Parathyroid adenoma (tissue), 2 donors: Measurements from ENCODE around the gene ARMC9.
"Not testable (repeated sequence)": the region's sequence is repeated elsewhere in the genome, so short reads cannot be mapped to it uniquely, and the experiment has no call there.

Source experiments
- H2AFZ ChIP-seq: fragments of 300-600 bp; sonication (generic); one replicate; pipeline ENCODE4 v1.7.0; 2017; ENCODE audit warnings: antibody characterized with exemption, mild to moderate bottlenecking
- H3K27ac ChIP-seq: fragments of 300-600 bp; sonication (generic); one replicate; pipeline ENCODE4 v1.7.0; 2017
- H3K27me3 ChIP-seq: fragments of 300-600 bp; sonication (generic); one replicate; pipeline ENCODE4 v1.7.0; 2017; ENCODE audit warnings: low read length; ENCODE audit not compliant: control insufficient read depth, insufficient read depth
- H3K36me3 ChIP-seq: fragments of 300-600 bp; sonication (generic); one replicate; pipeline ENCODE4 v1.7.0; 2017; ENCODE audit warnings: low read length; ENCODE audit not compliant: control insufficient read depth, insufficient read depth
- H3K4me1 ChIP-seq: fragments of 300-600 bp; sonication (generic); one replicate; pipeline ENCODE4 v1.7.0; 2017; ENCODE audit warnings: control low read depth
- H3K4me2 ChIP-seq: fragments of 300-600 bp; sonication (generic); one replicate; pipeline ENCODE4 v1.7.0; 2017; ENCODE audit warnings: low read length
- H3K4me3 ChIP-seq: fragments of 300-600 bp; sonication (generic); one replicate; pipeline ENCODE4 v1.7.0; 2017; ENCODE audit warnings: low read depth, low read length
- H3K79me2 ChIP-seq: fragments of 300-600 bp; sonication (generic); one replicate; pipeline ENCODE4 v1.7.0; 2017; ENCODE audit warnings: control low read depth
- H3K9ac ChIP-seq: fragments of 300-600 bp; sonication (generic); one replicate; pipeline ENCODE4 v1.7.0; 2017; ENCODE audit warnings: mild to moderate bottlenecking
- H3K9me3 ChIP-seq: fragments of 300-600 bp; sonication (generic); one replicate; pipeline ENCODE4 v1.7.0; 2017; ENCODE audit warnings: low read length; ENCODE audit not compliant: control insufficient read depth
- CTCF ChIP-seq: fragments of 300-600 bp; sonication (generic); IDR thresholded peaks from one replicate; pipeline ENCODE4 v1.7.0; 2017; ENCODE audit warnings: antibody characterized with exemption, mild to moderate bottlenecking
- donor health status: primary hyperparathyroidism.

ARMC9 gene

GRCh38 chr2:231300020-231300721 is 101.7 kb downstream of the ARMC9 start:
- Histone ChIP-seq H3K36me3 (no peaks in the 10 kb centered on the region), H3K27me3 (no peaks in the 10 kb centered on the region), H3K4me2 (no peak overlapping the region), H3K79me2 (no peaks in the 10 kb centered on the region), H3K9me3 (no peaks in the 10 kb centered on the region), H3K4me3 (no peak overlapping the region), H3K27ac (no peak overlapping the region), H3K9ac (no peak overlapping the region), H2AFZ (no peak overlapping the region), H3K4me1 (peaks cover 3% of the 10 kb centered on the region)
- TF ChIP-seq CTCF: no peak

DNA sequence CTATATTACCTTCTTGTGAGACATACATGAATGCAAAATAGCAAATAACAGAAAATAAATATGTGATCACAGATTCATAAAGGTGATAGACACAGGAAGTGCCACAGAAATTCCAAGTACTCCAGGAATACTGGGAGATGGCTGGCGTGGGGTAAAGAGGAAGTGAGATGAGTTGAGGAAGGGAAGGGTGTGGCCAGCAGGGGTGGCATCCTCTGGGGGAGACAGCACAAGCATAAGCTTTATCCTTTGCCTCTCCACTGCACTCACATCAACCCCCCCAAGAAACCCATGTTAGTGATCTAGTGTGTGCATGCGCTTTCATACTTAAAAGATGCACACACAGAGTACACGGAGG is 102.3 kb downstream of the ARMC9 start:
- no peak for TF ChIP-seq CTCF
- no peak overlapping the region for H2AFZ ChIP-seq
- no peaks in the 10 kb centered on the region for H3K9me3 ChIP-seq
- peaks cover 3% of the 10 kb centered on the region for H3K4me1 ChIP-seq
- H3K27me3 ChIP-seq: no peaks in the 10 kb centered on the region
- H3K27ac ChIP-seq: no peak overlapping the region
- no peaks in the 10 kb centered on the region for H3K79me2 ChIP-seq
- no peak overlapping the region for H3K4me2 ChIP-seq
- no peaks in the 10 kb centered on the region for H3K36me3 ChIP-seq
- no peak overlapping the region for H3K9ac ChIP-seq
- no peak overlapping the region for H3K4me3 ChIP-seq

DNA sequence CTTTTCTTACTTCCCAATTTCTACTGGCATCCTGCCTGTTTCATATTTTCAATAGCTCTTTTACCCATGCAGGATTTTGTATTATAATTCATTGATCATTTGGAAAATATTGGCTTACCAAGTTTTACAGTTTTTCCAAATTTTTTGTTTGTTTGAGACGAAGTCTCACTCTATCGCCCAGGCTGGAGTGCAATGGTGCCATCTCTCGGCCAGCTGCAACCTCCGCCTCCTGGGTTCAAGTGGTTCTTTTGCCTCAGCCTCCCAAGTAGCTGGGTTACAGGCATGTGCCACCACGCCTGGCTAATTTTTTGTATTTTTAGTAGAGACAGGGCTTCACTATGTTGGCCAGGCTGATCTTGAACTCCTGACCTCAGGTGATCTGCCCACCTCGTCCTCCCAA is 105.8 kb downstream of the ARMC9 start:
- H3K4me2 ChIP-seq, H3K27ac ChIP-seq, H3K27me3 ChIP-seq, H2AFZ ChIP-seq, H3K9me3 ChIP-seq, H3K4me3 ChIP-seq, H3K9ac ChIP-seq, H3K36me3 ChIP-seq, H3K79me2 ChIP-seq, H3K4me1 ChIP-seq: not testable (repeated sequence)

DNA sequence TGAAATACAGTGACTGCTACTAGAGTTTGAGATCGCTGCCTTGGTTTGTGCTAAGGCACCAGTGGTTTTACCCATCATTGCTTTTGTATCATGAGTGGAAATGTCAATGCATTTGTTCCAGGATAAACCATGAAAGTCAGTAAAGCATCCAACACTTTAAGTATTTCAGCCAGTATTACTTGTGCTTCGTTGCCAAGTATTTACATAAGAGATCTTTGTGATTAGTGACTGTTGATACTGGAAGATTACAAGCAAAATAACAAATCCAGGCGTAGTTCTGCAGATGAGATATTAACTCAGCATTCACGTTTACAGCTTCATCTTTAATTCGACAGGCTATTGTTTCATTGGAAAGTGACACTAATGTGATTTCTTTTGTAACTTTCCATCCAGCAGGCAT is 106.8 kb downstream of the ARMC9 start:
- Histone ChIP-seq H3K79me2 (no peaks in the 10 kb centered on the region), H2AFZ (no peak overlapping the region), H3K27ac (no peak overlapping the region), H3K27me3 (no peaks in the 10 kb centered on the region), H3K4me3 (no peak overlapping the region), H3K4me2 (no peak overlapping the region), H3K9ac (no peak overlapping the region), H3K9me3 (no peaks in the 10 kb centered on the region), H3K4me1 (no peaks in the 10 kb centered on the region), H3K36me3 (no peaks in the 10 kb centered on the region)
- no peak for TF ChIP-seq CTCF

DNA sequence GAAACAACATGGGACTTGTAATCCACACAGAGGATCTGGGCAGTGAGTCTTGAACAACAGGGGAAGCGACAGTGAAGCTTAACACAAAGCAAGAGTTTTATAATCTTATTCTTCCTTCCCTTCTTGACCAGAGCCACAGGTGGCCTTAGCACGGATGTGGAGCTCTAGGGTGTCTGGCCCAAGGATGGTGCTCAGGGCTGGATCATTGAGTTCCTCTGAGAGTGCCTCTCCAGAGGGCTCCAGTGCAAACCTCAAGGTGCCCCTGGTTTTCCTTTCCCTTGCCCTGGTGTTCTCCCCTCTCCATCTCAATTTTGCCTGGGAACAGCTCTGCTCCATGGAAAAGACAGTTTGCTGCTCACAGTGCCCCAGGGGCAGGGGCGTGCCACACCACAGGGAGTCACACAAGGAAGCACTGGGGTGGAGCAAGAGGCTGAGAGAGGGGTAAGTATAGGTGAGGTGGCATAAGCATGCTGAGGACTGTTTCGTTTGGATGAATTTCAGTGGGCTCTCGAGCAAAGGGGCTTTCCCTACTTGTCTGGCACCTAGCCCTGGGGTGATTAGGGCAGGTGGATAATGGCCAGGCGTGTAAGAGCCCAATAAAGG is 108.5 kb downstream of the ARMC9 start:
- no peak for TF ChIP-seq CTCF
- no peaks in the 10 kb centered on the region for H3K36me3 ChIP-seq
- H3K27ac ChIP-seq: no peak overlapping the region
- no peak overlapping the region for H3K4me3 ChIP-seq
- no peak overlapping the region for H2AFZ ChIP-seq
- H3K79me2 ChIP-seq: no peaks in the 10 kb centered on the region
- H3K27me3 ChIP-seq: no peaks in the 10 kb centered on the region
- H3K9me3 ChIP-seq: no peaks in the 10 kb centered on the region
- H3K4me2 ChIP-seq: no peak overlapping the region
- H3K4me1 ChIP-seq: no peaks in the 10 kb centered on the region
- no peak overlapping the region for H3K9ac ChIP-seq
